OCI-LY3 (cell line): ENCODE results near the gene SPOCK3.

ENCODE experiments used
- EZH2phosphoT487 ChIP-seq: fragments of 200-600 bp; shearing (Covaris generic); IDR thresholded peaks from 2 replicates; pipeline ENCODE4 v1.6.1; 2018; ENCODE audit warnings: antibody characterized with exemption, mixed run types, low read depth
- TF ChIP-seq, protein P1 (sequence below): fragments of 200-600, 300-600 bp; sonication (generic); IDR thresholded peaks from 2 replicates; pipeline ENCODE4 v1.5.1; 2014; ENCODE audit warnings: antibody characterized with exemption, low read length, low read depth

DNA sequence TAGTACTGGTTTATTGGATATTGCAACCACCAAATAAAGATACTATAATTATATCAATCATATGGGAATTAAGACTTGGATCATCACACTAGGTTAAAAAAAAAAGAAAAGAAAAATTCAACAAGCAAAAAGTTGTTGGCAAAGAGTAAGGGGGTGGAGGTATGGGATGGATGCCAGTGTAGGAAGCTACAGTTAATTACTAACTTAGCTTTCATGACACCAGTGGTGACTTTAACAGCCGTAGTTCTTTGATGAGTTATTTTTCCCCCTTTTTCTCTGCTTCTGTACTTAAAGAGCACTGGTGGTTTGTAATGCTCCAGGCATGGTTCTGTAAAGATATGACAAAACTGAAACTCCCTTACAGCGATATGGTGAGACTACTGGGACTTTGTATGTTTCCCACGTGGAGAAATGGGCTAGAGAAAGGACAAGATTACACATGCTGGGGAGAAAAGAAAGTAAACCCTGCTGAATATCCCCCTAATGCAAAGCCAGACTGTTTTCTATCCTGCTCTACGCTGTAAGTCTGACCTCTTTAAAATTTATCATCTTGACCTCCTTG is 210.8 kb downstream of the SPOCK3 start:
- TF ChIP-seq, protein P1, sequence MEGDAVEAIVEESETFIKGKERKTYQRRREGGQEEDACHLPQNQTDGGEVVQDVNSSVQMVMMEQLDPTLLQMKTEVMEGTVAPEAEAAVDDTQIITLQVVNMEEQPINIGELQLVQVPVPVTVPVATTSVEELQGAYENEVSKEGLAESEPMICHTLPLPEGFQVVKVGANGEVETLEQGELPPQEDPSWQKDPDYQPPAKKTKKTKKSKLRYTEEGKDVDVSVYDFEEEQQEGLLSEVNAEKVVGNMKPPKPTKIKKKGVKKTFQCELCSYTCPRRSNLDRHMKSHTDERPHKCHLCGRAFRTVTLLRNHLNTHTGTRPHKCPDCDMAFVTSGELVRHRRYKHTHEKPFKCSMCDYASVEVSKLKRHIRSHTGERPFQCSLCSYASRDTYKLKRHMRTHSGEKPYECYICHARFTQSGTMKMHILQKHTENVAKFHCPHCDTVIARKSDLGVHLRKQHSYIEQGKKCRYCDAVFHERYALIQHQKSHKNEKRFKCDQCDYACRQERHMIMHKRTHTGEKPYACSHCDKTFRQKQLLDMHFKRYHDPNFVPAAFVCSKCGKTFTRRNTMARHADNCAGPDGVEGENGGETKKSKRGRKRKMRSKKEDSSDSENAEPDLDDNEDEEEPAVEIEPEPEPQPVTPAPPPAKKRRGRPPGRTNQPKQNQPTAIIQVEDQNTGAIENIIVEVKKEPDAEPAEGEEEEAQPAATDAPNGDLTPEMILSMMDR: no peak
- no peak for TF ChIP-seq EZH2phosphoT487
